ENCODE data around the gene ODAD3. TPM values are rescaled to one million over a fixed set of nuclear protein-coding genes. Genes with fewer than 3 reads are reported as not detected.
"Not testable (repeated sequence)": the region's sequence is repeated elsewhere in the genome, so short reads cannot be mapped to it uniquely, and the experiment has no call there.

Gene ODAD3
- total RNA-seq, 2 donors from 2014 or later: 0.56 to 0.68 TPM

GRCh38 chr19:11464333-11465265, 29.7 kb upstream of the ODAD3 start:
- intact Hi-C loops (cut with DNase I): no loop called here
- DNase-seq: no peak
- ATAC-seq: no peak

GRCh38 chr19:11463391-11463790, 28.5 kb upstream of the ODAD3 start:
- intact Hi-C loops (cut with DNase I): no loop called here
- ATAC-seq: no peak

GRCh38 chr19:11461453-11461852, 26.5 kb upstream of the ODAD3 start:
- DNase-seq (no peak), ATAC-seq (no peak)
- intact Hi-C loops (cut with DNase I): no loop called here

More at GRCh38 chr19:11463391-11463790, 28.5 kb upstream of the ODAD3 start:
- no peak for DNase-seq

- intact Hi-C loops (cut with DNase I): no loop called here
- ATAC-seq: no peak
- DNase-seq: no peak
Measured at GRCh38 chr19:11460207-11460606, 25.3 kb upstream of the ODAD3 start.

GRCh38 chr19:11458912-11459311, 24.0 kb upstream of the ODAD3 start:
- intact Hi-C loops (cut with DNase I); ATAC-seq; DNase-seq: not testable (repeated sequence)

GRCh38 chr19:11458236-11458900, 23.4 kb upstream of the ODAD3 start:
- ATAC-seq (no peak), DNase-seq (no peak)
- intact Hi-C loops (cut with DNase I): no loop called here

- ATAC-seq: no peak
- no peak for DNase-seq
- intact Hi-C loops (cut with DNase I): no loop called here
Measured at GRCh38 chr19:11457831-11458230, 22.9 kb upstream of the ODAD3 start.

- intact Hi-C loops (cut with DNase I): no loop called here
- no peak for DNase-seq
- peak; percentile 30 to 39 for ATAC-seq
Measured at GRCh38 chr19:11457115-11457514, 22.2 kb upstream of the ODAD3 start.

- ATAC-seq (no peak), DNase-seq (no peak)
- intact Hi-C loops (cut with DNase I): no loop called here
Measured at GRCh38 chr19:11456659-11457058, 21.7 kb upstream of the ODAD3 start.

GRCh38 chr19:11455233-11455554, 20.3 kb upstream of the ODAD3 start:
- intact Hi-C loops (cut with DNase I); DNase-seq; ATAC-seq: not testable (repeated sequence)

- intact Hi-C loops (cut with DNase I): no loop called here
- DNase-seq: no peak
- ATAC-seq: no peak
Measured at GRCh38 chr19:11453468-11454341, 18.8 kb upstream of the ODAD3 start.

GRCh38 chr19:11452620-11453310, 17.8 kb upstream of the ODAD3 start:
- no peak for DNase-seq
- no peak for ATAC-seq
- intact Hi-C loops (cut with DNase I): no loop called here

GRCh38 chr19:11451871-11452619, 17.1 kb upstream of the ODAD3 start:
- intact Hi-C loops (cut with DNase I): no loop called here
- ATAC-seq (no peak), DNase-seq (no peak)

GRCh38 chr19:11451327-11451870, 16.5 kb upstream of the ODAD3 start:
- intact Hi-C loops (cut with DNase I): no loop called here
- no peak for ATAC-seq

GRCh38 chr19:11450570-11451326, 15.8 kb upstream of the ODAD3 start:
- ATAC-seq (no peak), DNase-seq (no peak)
- intact Hi-C loops (cut with DNase I): no loop called here

More at GRCh38 chr19:11451327-11451870, 16.5 kb upstream of the ODAD3 start:
- no peak for DNase-seq

- no peak for DNase-seq
- intact Hi-C loops (cut with DNase I): no loop called here
- ATAC-seq: no peak
Measured at GRCh38 chr19:11448923-11449554, 14.1 kb upstream of the ODAD3 start.

GRCh38 chr19:11448410-11448809, 13.5 kb upstream of the ODAD3 start:
- ATAC-seq (no peak), DNase-seq (no peak)
- intact Hi-C loops (cut with DNase I): no loop called here

Data from left cardiac atrium (tissue), 4 donors.